ENCODE results near the gene DNAJC6. TPM values are rescaled to one million over a fixed set of nuclear protein-coding genes. Genes with fewer than 3 reads are reported as not detected.

DNAJC6 gene
- total RNA-seq, 3 donors from 2014 or later (not counting 1 experiment from before 2014, with no cell fraction given): 0.77 to 1.2 (median 0.89) TPM

GRCh38 chr1:65441464-65441863, 132.1 kb downstream of the DNAJC6 start:
- H3K4me1 ChIP-seq (ENCODE audit: control insufficient read depth, insufficient read depth, low read length): no peaks in the 10 kb centered on the region
- H3K4me1 Mint-ChIP-seq: no peaks in the 10 kb centered on the region
- H3K27me3 ChIP-seq (ENCODE audit: control insufficient read depth, insufficient read depth, low read length): no peaks in the 10 kb centered on the region
- H3K36me3 Mint-ChIP-seq: no peaks in the 10 kb centered on the region
- no peak for ATAC-seq
- intact Hi-C loops (cut with micrococcal nuclease): no loop called here
- no peak overlapping the region for H3K4me3 Mint-ChIP-seq
- no peaks in the 10 kb centered on the region for H3K9me3 ChIP-seq (ENCODE audit: control insufficient read depth, insufficient read depth, low read length)
- no peak for DNase-seq
- 93% methylated on average over 3 of the region's 3 CpGs for whole genome bisulfite sequencing (ENCODE audit: insufficient coverage)
- no peaks in the 10 kb centered on the region for H3K9me3 Mint-ChIP-seq
- no peak for TF ChIP-seq CTCF (IDR thresholded peaks at IDR 0.05)
- H3K27ac Mint-ChIP-seq: no peak overlapping the region
- no peaks in the 10 kb centered on the region for H3K27me3 Mint-ChIP-seq (ENCODE audit: low read depth in 2 of 2)
- H3K36me3 ChIP-seq (ENCODE audit: control insufficient read depth, insufficient read depth, low read length): no peaks in the 10 kb centered on the region
- no peak overlapping the region for H3K27ac ChIP-seq (ENCODE audit: low read length)
- H3K4me3 ChIP-seq (ENCODE audit: low read length): no peak overlapping the region

GRCh38 chr1:65442442-65442841, 133.1 kb downstream of the DNAJC6 start:
- Mint-ChIP-seq H3K9me3 (no peaks in the 10 kb centered on the region), H3K36me3 (no peaks in the 10 kb centered on the region), H3K4me3 (no peak overlapping the region), H3K27me3 (ENCODE audit: low read depth in 2 of 2) (no peaks in the 10 kb centered on the region), H3K27ac (no peak overlapping the region), H3K4me1 (no peaks in the 10 kb centered on the region)
- WGBS (ENCODE audit: insufficient coverage): 100% methylated on average over 1 of the region's 1 CpG
- intact Hi-C loops (cut with micrococcal nuclease): no loop called here
- Histone ChIP-seq H3K9me3 (ENCODE audit: control insufficient read depth, insufficient read depth, low read length) (no peaks in the 10 kb centered on the region), H3K4me1 (ENCODE audit: control insufficient read depth, insufficient read depth, low read length) (no peaks in the 10 kb centered on the region), H3K36me3 (ENCODE audit: control insufficient read depth, insufficient read depth, low read length) (no peaks in the 10 kb centered on the region), H3K27me3 (ENCODE audit: control insufficient read depth, insufficient read depth, low read length) (no peaks in the 10 kb centered on the region), H3K4me3 (ENCODE audit: low read length) (no peak overlapping the region), H3K27ac (ENCODE audit: low read length) (no peak overlapping the region)
- TF ChIP-seq CTCF (IDR thresholded peaks at IDR 0.05): no peak
- ATAC-seq (no peak), DNase-seq (no peak)

- H3K27me3 ChIP-seq (ENCODE audit: control insufficient read depth, insufficient read depth, low read length): no peaks in the 10 kb centered on the region
- no peak for ATAC-seq
- no peak overlapping the region for H3K4me3 ChIP-seq (ENCODE audit: low read length)
- no peaks in the 10 kb centered on the region for H3K4me1 ChIP-seq (ENCODE audit: control insufficient read depth, insufficient read depth, low read length)
- WGBS (ENCODE audit: insufficient coverage): 29% methylated on average over 1 of the region's 2 CpGs
- H3K4me1 Mint-ChIP-seq: no peaks in the 10 kb centered on the region
- no peaks in the 10 kb centered on the region for H3K36me3 ChIP-seq (ENCODE audit: control insufficient read depth, insufficient read depth, low read length)
- no peak overlapping the region for H3K27ac ChIP-seq (ENCODE audit: low read length)
- intact Hi-C loops (cut with micrococcal nuclease): no loop called here
- no peak overlapping the region for H3K27ac Mint-ChIP-seq
- no peaks in the 10 kb centered on the region for H3K9me3 ChIP-seq (ENCODE audit: control insufficient read depth, insufficient read depth, low read length)
- TF ChIP-seq CTCF (IDR thresholded peaks at IDR 0.05): no peak
- H3K36me3 Mint-ChIP-seq: no peaks in the 10 kb centered on the region
- H3K4me3 Mint-ChIP-seq: no peak overlapping the region
- H3K27me3 Mint-ChIP-seq (ENCODE audit: low read depth in 2 of 2): no peaks in the 10 kb centered on the region
- no peaks in the 10 kb centered on the region for H3K9me3 Mint-ChIP-seq
- DNase-seq: no peak
Observed at GRCh38 chr1:65443647-65444046, 134.3 kb downstream of the DNAJC6 start.

- no peak overlapping the region for H3K27ac ChIP-seq (ENCODE audit: low read length)
- Mint-ChIP-seq H3K36me3 (no peaks in the 10 kb centered on the region), H3K27me3 (ENCODE audit: low read depth in 2 of 2) (no peaks in the 10 kb centered on the region), H3K9me3 (no peaks in the 10 kb centered on the region), H3K4me3 (no peak overlapping the region), H3K27ac (no peak overlapping the region), H3K4me1 (no peaks in the 10 kb centered on the region)
- intact Hi-C loops (cut with micrococcal nuclease): no loop called here
- no peaks in the 10 kb centered on the region for H3K9me3 ChIP-seq (ENCODE audit: control insufficient read depth, insufficient read depth, low read length)
- H3K27me3 ChIP-seq (ENCODE audit: control insufficient read depth, insufficient read depth, low read length): no peaks in the 10 kb centered on the region
- no peaks in the 10 kb centered on the region for H3K4me1 ChIP-seq (ENCODE audit: control insufficient read depth, insufficient read depth, low read length)
- ATAC-seq: no peak
- no peak overlapping the region for H3K4me3 ChIP-seq (ENCODE audit: low read length)
- H3K36me3 ChIP-seq (ENCODE audit: control insufficient read depth, insufficient read depth, low read length): no peaks in the 10 kb centered on the region
- DNase-seq: no peak
- TF ChIP-seq CTCF (IDR thresholded peaks at IDR 0.05): no peak
- WGBS (ENCODE audit: insufficient coverage): 77% methylated on average over 5 of the region's 5 CpGs
Observed at GRCh38 chr1:65444128-65444640, 134.8 kb downstream of the DNAJC6 start.

Data from natural killer cell (primary cell).